ENCODE data around the gene KLHL29.

DNA sequence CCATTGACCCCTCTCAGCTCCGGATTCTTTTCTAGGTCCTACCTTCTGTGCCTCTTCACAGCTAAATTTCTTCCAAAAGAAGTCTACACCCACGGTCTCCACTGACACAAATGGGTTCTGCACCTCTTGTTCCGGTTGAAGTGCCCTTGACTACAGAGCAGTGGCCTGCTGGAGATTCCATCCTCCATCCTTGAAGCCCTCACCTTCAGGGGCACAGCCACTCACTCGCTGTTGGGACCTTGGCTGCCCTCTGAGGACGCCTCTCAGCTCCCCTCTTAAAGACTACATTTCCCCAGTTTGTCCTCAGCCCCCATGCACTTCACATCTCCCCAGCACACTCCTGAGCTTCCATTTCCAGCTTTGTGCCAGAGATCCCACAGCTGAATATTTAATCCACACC lies 315.6 kb downstream of the KLHL29 start:
- TF ChIP-seq, protein P1, sequence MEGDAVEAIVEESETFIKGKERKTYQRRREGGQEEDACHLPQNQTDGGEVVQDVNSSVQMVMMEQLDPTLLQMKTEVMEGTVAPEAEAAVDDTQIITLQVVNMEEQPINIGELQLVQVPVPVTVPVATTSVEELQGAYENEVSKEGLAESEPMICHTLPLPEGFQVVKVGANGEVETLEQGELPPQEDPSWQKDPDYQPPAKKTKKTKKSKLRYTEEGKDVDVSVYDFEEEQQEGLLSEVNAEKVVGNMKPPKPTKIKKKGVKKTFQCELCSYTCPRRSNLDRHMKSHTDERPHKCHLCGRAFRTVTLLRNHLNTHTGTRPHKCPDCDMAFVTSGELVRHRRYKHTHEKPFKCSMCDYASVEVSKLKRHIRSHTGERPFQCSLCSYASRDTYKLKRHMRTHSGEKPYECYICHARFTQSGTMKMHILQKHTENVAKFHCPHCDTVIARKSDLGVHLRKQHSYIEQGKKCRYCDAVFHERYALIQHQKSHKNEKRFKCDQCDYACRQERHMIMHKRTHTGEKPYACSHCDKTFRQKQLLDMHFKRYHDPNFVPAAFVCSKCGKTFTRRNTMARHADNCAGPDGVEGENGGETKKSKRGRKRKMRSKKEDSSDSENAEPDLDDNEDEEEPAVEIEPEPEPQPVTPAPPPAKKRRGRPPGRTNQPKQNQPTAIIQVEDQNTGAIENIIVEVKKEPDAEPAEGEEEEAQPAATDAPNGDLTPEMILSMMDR (IDR thresholded peaks at IDR 0.05), result no peak
- no peak for TF ChIP-seq POLR2A (IDR thresholded peaks at IDR 0.05)

Data from tibial nerve (tissue), 3 donors.